ENCODE data around the gene BRIP1.
"Not testable (repeated sequence)": the region's sequence is repeated elsewhere in the genome, so short reads cannot be mapped to it uniquely, and the experiment has no call there.

The BRIP1 gene

DNA sequence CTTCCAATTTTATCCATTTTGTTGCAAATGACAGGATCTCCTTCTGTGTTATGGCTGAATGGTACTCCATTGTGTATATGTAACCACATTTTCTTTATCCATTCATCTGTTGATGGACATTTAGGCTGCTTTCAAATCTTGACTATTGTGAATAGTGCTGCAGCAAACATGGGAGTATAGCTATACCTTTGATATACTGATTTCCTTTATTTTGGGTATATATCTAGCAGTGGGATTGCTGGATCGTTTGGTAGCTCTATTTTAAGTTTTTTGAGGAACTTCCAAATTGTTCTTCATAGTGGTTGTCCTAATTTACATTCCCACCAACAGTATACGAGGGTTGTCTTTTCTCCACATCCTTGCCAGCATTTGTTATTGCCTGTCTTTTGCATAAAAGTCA, 67.8 kb downstream of the BRIP1 start:
- no peak for DNase-seq

DNA sequence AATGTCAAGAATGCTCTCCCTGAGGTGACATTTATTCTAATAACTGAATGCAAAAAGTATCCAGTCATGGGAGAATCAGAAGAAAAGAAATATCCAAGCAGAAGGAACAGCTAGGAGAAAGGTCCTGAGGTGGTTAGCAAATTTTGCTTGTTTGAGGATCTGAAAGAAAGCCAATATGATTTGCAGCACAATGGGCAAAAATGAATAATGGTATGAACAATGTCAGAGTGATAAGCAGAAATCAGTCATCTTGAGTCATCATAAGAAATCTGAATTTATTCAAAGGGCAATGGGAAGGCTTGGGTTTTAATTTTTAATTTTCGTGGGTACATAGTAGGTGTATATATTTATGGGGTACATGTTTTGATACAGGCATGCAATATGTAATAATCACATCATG, 68.5 kb downstream of the BRIP1 start:
- no peak for DNase-seq

DNA sequence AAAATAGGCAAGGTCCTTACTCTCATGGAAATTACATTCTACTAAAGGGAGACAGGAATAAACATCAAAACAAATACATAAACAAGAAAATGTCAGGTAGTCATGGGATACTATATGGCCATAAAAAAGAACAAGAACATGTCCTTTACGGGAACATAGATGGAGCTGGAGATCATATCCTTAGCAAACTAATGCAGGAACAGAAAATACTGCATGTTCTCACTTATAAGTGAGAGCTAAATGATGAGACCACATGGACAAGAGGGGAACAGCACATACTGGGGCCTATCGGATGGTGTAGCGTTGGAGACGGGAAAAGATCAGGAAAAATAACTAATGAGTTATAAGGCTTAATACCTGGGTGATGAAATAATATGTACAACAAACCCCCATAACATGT, 69.1 kb downstream of the BRIP1 start:
- DNase-seq: no peak

DNA sequence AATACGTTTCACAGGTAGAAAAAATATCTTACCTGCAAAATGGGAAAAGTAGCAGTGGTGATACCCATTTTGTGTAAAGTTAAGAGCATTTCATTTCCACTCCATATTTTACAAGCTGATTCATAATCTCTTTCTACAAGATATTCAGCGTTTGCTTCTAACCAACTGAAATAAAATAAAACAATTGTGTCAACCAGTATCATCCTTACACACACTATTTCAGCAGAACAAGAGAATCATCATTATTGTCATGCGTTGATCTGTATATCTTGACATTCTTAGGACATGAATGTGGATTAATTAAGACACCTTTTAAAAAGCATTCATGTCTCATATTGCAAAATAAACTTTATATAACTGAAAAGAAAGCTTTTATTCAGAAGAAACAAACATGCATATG, 69.8 kb downstream of the BRIP1 start:
- no peak for DNase-seq

DNA sequence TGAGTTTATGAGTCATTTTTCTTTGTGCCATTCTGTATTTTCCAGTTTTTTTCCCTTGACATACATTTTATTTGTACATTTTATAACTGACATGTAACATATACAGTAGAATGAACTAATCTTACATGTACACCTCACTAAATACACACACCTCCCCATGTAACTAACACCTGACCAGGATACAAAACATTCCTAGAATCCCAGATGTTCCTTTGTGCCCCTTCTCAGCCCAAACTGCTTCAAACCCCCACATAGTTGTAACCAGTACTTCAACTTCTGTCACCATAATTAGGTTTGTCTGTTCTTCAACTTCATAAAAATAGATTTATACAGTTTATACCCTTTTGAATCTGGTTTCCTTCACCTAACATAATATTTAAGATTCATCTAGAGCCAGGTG, 73.5 kb downstream of the BRIP1 start:
- no peak for DNase-seq

DNA sequence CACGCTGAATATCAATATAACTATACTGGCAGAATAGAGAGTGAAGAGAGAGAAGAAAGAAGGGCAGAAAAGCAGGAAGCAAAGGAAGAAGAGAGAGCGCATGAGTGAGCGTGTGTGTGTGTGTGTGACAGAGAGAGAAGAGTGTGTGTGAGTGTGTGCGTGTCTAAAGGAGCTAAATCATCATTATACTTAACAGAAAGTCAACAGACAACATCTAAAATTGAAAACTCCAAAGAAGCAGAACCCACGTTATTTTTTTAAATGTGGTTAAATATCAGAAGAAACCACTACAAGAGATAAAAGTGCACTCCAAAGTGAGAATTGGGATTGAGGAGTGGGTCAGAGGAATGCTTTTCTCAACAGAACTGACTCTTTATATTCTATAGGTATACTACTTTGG, 77.2 kb downstream of the BRIP1 start:
- no peak for DNase-seq

DNA sequence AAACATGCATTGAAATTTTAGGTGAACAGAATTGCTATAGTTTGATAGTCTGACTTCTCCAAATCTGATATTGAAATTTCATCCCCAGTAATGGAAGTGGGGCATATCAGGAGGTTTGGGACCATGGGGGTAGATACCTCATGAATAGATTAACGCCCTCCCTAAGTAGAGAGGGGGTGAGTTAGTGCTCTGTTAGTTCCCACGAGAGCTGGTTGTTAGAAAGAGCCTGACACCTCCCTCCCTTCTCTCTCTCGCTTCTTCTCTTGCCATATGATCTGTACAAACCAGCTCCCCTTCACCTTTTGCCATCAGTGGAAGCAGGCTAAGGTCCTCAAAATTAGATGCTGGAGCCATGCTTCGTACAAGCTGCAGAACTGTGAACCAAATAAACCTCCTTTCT, 78.8 kb downstream of the BRIP1 start:
- DNase-seq: no peak

DNA sequence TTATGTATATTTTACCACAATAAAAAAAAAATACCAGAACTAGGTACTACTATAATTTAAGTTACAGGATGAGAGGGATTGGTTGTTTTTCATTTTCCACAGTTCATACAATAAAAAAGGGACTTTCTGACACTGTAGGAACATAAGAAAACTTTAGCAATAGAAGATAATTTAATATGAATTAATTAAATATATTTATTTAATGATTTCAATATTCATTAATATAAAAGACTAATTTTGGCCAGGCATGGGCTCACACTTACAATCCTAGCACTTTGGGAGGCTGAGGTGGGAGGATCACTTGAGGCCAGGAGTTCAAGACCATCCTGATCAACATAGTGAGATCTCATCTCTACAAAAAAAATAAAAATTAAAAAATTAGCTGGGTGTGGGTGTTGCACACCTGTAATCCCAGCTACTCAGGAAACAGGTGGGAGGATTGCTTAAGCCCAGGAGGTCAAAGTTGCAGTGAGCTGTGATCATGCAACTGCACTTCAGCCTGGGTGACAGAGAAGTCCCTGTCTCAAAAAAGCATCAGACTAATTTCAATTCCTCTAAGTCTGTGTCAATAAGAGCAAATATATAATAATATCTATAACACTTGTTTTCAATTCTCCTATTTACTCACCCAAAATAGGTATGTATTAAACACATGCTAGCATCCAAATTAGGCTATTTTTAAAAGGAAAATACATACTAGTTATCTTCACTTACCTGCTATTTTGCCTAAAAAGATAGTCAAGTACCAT, 79.6 kb downstream of the BRIP1 start:
- no peak for DNase-seq

DNA sequence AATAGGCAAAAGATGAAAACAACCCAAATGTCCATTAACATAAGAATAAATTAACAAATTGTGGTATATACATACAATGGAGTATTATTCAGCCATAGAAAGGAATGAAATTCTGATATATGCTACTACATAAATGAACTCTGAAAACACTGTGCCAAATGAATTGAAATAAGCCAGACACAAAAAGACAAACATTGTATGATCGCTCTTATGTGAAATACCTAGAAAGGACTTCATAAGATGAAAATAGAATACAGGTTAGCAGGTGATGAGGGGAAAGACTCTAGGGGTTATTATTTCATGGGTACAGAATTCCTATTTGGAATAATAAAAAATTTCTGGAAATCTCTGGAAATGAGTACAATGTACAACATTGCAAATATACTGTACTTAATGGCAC, 80.2 kb downstream of the BRIP1 start:
- no peak for DNase-seq

DNA sequence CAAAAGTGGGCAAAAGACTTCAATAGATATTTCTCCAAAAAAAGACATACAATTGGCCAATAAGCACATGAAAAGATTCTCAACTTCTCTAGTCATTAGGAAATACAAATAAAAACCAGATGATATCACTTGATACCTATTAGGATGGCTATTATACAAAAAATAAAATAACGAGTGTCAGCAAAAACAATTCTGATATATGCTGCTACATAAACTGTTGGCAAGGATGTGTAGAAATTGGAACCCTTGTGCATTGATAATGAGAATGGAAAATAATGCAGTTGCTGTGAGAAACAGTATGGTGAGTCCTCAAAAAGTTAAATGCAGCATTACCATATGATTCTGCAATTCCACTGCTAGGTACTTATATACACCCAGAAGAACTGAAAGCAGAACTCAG, 80.6 kb downstream of the BRIP1 start:
- DNase-seq: no peak

DNA sequence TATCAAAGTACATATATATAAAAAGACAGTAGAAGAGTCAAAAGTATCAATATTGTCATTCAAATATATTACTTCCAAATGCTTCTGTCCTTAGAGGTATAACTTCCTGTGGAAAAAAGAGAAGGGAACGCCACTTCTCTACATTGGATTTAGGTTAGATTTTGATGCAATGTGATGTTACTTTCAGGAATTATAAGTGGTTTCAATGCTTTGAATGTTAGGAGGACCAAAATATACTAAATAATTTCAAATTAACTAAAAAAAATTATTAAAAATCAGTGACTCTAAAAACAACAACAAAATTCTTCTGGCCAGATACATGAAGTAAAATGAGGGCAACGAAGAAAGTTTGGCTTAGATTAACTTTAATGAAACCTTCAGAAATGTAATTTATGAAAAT, 88.0 kb downstream of the BRIP1 start:
- DNase-seq: no peak

DNA sequence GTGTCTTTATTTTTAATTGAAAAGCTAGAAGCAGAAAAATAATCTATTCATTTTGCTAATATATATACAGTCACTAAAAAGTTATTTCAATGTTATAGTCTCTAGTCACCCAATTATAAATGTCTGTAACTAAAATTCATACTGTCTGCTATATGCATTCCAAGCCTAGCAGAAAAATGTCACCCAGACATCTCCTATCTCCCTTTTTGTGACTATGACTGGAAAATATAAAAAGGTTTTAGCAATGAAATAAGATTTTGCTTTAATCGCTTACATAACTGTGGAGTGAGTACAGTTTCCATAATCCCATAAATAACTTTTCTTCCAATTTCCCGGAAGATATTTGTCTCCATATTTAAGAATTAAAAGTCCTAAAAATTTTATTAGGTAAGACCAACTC, 88.6 kb downstream of the BRIP1 start:
- DNase-seq: no peak

DNA sequence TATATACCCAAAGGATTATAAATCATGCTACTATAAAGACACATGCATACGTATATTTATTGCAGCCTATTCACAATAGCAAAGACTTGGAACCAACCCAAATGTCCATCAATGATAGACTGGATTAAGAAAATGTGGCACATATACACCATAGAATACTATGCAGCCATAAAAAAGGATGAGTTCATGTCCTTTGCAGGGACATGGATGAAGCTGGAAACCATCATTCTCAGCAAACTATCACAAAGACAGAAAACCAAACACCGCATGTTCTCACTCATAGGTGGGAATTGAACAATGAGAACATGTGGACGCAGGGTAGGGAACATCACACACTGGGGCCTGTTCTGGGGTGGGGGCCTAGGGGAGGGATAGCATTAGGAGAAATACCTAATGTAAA, 89.2 kb downstream of the BRIP1 start:
- not testable (repeated sequence) for DNase-seq

DNA sequence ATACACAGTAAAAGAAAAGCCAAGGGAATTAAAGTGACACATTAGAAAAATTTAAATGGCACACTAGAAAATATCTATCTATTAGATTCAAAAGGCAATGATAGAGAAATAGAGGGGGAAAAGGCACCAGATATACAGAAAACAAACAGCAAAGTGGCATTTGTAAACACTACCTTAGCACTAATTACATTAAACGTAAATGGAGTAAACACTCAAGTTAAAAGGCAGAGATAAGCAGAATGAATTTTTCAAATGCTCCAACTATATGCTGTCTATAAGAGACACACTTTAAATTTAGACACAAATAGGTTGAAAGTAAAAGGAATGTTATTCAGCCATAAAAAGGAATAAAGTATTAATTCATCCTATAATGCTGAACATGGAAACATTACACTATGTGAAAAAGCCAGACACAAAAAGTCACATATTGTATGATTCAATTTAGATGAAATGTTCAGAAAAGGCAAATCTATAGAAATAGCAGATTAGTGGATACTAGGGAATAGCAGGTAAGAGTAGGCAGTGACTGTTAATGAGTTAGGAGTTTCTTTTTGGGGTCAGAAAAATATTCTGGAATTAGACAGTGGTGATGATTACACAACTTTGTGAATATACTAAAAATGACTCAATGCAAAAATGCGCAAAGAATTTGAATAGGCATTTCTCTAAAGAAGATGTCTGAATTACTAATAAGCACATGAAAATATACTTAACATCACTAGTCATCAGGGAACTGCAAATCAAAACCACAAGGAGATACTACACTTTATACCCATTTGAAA, 92.4 kb downstream of the BRIP1 start:
- DNase-seq: no peak

DNA sequence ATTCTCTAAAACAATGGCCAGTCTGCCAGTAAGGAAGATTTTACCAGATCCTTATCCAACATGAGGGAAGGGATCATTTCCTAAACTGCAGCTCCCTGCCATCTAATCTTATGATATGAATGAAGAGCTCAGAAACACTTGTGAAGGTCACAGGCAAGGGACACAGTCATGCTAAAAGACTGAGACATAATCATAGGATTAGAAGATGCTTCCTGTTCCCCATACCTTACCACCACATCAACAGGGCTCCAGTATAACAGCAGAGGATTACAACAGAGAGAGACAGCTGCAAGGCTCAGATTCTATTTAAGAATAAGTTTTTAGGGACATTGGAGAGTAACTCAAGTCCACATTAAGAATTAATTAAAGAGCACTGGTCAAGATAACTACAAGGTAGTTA, 93.3 kb downstream of the BRIP1 start:
- DNase-seq: no peak

DNA sequence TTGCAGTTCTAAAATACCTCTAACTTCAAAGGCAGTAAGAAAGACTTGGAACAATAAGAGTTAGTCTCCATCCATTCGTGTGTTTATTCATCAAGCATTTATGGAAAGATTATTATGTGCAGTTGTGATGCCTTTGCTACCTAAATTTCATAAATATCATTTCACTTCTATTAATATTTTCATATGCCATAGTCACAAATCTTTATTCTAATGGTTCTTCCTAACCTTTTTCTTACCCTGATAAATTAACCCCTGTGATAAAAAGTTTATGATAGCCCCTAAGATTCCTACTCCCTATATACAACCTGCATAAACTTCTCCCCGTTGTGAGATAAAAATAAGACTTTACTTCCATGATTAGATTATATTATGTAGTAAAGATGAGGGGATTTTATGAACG, 94.9 kb downstream of the BRIP1 start:
- no peak for DNase-seq

DNA sequence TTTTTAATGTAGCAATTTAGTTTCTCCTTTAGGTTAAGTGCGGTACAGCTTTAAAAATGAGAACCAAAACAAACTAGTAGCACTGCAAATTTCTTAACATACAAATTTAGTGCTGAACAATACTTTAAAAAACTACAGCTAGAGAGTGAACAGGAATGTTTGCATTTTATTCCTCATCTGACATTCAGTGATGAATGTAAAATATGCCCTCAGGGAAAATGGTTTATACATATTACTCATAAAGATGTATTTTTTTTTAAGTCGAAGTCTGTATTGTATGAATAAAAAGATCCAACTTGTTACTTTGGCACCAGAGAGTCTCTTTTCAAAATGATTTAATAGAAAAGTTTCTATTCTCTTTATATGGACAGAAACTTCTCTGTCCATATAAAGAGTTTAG, 96.8 kb downstream of the BRIP1 start:
- no peak for DNase-seq

DNA sequence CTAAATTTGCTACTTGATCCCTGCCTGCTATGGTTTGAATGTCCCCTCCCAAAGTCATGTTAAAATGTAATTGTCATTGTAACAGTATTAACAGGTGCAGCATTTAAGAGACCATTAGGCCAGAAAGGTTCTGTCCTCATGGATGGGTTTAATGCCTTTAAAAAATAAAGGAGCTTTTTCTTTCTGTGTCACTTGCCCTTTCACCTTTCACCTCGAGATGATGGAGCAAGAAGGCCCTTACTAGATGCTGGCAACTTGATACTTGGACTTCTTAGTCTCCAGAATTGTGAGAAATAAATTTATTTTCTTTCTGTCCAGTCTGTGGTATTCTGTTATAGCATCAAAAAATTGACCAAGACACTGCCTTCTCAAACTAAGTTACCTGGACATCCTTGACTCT, 98.5 kb downstream of the BRIP1 start:
- DNase-seq: no peak

DNA sequence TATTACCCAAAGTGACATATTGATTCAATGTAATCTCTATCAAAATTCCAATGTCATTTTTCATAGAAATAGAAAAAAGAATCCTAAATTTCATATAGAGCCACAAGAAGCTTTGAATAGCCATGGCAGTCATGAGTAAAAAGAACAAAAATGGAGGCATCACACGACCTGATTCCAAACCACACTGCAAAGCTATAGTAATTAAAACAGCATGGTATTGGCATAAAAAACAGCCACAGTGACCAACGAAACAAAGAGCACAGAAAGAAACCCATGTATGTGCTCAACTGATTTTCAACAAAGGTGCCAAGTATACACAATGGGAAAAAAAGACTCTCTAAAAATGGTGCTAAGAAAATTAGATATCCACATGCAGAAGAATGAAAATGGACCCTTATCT, 101.5 kb downstream of the BRIP1 start:
- no peak for DNase-seq

DNA sequence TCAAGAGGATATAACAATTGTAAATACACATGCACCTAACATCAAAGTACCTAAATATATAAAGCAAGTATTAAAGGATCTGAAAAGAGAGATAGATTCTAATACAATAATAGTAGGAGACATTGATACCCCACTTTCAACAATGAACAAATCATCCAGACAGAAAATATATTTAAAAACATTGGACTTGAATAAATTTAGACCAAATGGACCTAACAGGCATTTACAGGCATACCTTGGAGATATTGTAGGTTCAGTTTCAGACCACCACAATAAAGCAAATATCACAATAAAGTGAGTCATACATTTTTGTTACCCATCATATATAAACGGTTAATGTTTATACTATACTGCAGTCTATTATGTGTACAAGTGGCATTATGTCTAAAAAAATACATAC, 104.0 kb downstream of the BRIP1 start:
- DNase-seq: no peak

DNA sequence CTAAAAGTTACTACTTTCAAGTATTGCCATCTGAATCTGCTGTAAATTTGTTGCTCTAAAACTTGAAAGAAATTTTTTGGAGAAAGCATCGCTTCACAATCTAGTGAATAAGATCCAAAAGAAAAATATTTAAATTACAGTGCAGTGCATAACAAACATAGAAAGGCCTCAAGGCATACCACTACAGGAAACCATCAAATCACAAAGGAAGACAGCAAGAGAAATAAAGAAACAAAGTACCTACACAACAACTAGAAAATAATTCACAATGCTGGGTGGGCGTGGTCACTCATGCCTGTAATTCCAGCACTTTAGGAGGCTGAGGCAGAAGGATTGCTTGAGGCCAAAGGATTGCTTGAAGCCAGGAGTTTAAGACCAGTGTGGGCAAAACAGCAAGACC, 104.9 kb downstream of the BRIP1 start:
- no peak for DNase-seq

DNA sequence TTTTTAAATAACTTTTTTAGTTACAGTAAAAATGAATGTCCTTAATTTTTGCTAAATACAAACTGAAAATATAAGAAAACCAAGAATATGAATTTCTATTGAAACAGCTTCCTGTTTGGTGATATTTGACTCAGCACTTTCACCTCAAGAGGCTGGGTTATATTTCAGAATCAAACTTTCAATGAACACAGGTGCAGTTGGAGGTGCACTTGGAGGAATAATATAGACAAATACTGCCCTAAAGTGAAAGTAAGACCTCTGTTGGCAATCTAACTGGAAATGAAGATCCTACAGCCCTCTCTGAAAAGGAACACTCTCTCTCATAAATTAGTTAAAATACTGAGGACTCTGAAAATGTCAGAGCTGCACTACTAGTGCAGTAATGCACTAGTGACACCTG, 106.2 kb downstream of the BRIP1 start:
- DNase-seq: no peak

DNA sequence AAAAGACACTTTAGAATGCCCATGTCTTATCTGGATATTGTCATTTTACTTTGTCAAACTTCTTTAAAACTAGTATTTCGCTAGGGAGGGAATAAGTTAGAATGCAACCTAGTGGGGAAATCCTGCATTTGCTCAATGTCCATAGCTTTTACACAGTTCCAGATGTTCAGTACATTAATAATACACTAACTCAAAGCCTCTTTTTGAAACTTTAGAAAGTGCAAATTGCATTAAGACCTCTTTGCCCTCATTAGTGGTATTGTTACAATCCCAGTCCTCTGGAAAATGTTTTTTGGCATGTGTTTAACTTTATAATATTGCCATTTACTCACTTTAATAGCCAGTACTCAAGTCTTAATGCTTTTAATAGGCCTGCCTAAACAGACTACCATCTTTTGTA, 106.8 kb downstream of the BRIP1 start:
- DNase-seq: no peak

DNA sequence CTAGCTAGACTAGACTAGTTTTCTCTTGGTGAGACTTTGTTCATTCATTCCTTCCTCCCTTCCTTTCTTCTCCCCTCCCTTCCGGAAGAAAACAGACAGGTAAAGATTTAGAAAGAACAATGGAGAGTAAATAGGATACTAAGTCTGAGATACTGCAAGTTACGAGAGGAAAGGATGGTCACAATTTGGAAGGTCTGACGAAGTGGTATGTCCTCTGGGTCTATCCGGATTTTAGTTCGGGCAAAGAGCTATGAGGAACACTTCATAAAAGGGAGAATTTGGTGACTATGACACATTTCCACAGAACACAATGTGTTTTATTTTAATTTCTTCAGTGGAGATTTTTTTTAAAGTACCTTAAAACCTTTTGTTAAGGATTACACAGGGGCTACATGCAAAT, 107.7 kb downstream of the BRIP1 start:
- no peak for DNase-seq

DNA sequence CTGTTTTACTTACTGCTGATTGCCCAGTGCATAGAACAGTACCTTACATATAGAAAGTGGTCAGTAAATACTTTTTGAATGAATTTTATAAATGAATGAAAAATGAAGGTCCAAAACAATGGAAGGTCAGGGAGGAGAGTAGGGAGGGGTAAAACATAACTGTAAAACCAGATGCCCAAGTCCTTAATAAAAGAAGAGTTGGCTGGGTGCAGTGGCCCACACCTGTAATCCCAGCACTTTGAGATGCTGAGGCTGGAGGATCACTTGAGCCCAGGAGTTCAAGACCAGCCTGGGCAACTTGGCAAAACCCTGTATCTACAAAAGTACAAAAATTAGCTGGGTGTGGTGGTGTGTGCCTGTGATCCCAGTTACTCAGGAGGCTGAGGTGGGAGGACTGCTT, 108.2 kb downstream of the BRIP1 start:
- DNase-seq: no peak

Data from NCI-H2171 (cell line).